SHP77 (cell line): Measurements from ENCODE around the gene HMGCS2.

ENCODE experiments used
- DNase-seq, 2 experiments: peaks; one replicate each; lab custom pipeline; 2025; lab: John Stamatoyannopoulos, UW

The HMGCS2 gene

DNA sequence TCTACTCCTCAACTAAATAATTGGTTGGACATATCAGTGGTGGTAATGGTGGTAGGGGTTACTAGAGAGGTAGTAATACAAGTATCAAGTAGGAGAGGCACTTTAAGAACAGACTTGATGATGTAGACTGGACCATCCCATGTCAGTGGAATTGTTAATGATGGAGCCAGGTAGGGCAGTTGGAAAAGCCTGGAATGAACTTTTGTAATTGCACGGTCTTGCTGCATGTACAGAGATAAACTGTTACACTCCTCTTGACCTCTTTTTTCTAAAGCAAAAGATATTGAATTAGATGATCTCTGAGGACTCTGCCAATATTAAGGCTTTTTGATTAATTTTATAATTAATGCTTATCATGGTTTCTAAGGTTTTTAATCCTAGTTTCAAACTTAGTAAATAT is 5.8 kb downstream of the HMGCS2 start:
- no peak for DNase-seq

GRCh38 chr1:119762409-119762808 is 6.3 kb downstream of the HMGCS2 start:
- no peak for DNase-seq

GRCh38 chr1:119758584-119758983 is 10.1 kb downstream of the HMGCS2 start:
- no peak for DNase-seq

DNA sequence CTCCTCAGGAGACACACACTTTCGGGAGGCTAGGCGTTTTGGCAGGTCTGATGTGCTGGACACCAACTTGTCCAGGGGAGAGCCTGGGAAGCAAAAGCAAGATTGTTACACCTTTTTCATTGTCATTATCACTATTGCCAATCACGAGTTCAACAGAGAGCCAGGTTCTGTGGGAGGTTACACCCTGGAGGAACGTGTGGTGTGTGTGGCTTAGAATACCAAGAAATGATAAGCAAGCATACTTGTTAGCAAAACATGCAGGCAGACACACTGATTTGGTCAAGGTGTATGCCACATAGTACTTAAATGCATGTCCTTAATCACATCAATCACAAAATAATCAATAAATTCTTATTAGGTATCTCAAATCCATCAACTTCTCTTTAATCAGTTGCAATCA is 16.1 kb downstream of the HMGCS2 start:
- no peak for DNase-seq

GRCh38 chr1:119748040-119748439 is 20.7 kb downstream of the HMGCS2 start:
- DNase-seq: no peak

- no peak for DNase-seq
These were observed 21.3 kb downstream of the HMGCS2 start for GRCh38 chr1:119747451-119747850.

- no peak for DNase-seq
These were observed 23.7 kb downstream of the HMGCS2 start for GRCh38 chr1:119745034-119745433.

- DNase-seq: no peak
These were observed 24.1 kb downstream of the HMGCS2 start for GRCh38 chr1:119744598-119744942.

DNA sequence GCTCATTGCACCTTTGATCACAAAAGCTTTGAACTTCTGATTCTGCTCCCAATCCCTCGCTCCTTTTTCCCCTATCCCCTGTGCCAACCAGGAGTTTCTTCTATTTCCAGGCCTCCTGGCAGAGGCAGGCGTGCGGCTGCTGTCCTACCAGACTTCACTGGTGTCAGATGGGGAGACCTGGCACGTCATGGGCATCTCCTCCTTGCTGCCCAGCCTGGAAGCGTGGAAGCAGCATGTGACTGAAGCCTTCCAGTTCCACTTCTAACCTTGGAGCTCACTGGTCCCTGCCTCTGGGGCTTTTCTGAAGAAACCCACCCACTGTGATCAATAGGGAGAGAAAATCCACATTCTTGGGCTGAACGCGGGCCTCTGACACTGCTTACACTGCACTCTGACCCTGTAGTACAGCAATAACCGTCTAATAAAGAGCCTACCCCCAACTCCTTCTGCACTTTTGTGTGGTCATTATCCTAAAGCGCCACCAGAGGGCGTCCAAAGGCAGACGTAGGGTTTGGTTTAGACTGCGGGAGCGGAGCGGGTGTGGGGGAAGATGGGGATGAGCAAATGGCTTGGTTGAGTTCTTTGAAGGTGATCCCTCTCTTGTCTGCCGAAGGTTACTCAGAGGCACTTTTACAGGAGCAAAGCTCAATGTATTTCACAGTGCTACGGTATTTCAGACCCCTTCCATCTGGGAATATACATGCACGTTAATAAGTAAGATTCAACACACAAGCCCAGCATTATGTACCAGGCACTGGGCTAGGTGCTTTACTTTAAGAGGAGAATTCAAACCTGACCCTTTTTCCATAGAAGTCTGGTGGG is 24.7 kb downstream of the HMGCS2 start:
- DNase-seq: peak; percentile 25 to 52

DNA sequence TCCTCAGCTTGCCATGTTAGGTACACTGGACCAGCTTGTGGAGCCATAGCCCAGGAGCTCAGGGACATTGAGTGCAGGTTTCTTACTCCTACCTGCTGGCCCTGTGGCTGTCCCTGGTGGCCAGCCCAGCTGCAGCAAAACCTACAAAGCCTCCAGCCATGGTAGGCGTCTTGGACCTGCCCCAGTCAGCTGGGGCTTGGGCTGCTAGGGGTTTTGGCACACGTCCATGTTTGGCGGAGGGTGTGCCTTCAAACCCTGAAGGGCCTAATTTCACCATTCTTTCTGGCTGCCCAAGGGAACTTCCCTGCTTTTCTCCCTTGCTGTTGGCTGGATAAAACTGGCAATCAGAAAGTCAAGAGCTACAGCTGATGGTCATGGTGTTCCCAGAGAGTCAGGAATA is 25.4 kb downstream of the HMGCS2 start:
- no peak for DNase-seq

DNA sequence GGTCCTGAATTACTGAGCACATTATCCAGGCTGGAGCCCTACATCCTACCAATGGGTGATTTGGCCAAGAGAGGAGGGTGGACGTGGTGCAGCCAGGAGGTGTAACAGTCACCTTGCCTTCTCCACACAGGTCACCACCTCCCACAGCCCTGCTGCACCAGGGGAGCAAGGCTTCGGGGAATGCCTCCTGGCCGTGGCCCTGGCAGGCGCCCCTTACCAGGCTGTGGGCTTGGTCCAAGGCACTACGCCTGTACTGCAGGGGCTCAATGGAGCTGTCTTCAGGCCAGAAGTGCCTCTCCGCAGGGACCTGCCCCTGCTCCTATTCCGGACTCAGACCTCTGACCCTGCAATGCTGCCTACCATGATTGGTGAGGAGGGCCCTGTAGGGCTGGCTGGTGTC is 26.0 kb downstream of the HMGCS2 start:
- DNase-seq: no peak

GRCh38 chr1:119742202-119742601 is 26.5 kb downstream of the HMGCS2 start:
- no peak for DNase-seq

DNA sequence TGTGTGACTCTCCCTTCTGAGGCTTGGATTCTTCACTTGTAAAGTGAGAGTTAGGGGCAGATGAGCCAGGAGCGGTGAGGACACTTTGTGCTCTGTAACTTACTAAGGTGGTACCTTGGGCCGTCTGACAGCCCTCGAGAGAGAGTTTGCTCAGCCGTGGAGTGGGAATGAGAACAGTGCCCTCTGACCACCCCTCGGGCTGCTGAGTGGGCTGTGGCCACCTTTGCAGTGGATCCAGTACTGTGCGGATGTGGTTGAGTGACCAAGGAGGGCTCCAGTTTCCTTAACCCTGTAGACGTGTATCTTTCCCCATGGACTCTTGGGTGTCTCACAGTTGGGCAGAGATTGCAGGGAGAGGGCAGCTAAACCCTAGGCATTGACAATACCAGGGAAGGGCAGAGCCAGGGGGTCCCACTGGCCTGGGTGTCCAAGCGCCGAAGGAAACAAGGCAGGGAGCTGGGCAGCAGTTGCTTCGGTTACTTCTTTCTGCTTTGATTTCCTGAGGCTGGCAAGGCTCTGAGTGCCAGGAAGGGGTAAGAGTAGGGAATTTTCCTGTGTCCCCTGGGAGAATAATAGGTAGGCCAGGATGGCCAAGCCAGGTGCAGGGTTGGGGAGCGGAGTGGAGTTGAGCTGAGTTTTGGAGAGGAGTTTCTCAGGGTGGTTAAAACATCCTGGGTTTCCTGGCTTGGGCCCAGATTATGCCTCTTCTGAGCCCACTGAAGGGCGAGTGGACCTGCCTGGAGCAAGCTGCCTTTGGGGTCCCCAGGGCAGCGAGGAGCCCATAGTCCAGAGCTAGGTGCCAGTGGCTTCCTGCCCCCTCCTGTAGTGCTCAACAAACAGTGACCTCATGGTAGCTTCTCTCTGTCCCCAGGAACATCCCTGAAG is 27.6 kb downstream of the HMGCS2 start:
- DNase-seq: no peak

DNA sequence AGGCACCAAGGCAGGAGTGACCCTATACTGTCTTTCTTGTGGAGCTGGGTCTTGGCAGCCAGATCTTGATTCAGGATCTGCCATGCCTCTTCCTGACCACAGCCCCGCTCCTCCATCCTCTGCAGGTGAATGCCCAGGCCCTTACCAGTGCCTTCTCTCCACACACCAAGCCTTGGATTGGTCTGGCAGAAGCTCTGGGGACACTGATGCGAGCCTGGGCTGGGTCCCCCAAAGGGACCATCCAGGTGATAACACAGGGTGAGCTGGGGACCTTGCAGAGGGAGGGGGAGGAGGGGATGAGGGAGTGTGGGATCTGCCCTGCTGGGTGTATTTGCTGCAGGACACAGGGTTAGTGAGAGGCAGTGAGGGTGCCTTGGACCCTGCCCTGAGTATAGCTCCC is 28.4 kb downstream of the HMGCS2 start:
- DNase-seq: no peak

DNA sequence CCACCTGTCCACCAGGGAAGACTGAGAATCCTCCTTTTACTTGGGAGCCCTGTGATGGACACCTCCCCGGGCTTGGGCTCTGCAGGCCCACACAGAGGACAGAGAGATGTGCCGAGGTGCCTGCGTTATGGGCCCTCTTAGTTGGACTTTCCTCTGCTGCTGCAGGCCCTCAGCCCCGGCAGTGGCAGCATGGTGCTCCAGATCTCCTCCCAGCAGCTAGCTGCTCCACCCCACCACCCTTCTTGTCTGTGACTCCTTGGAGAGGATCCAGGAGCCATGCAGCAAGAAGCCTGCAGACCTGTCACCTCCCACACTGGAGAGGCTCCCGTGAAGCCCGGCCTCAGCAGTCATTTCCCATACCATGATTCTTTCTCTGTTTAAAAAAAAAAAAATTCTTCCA is 29.6 kb downstream of the HMGCS2 start:
- DNase-seq: no peak

- no peak for DNase-seq
These were observed 30.5 kb downstream of the HMGCS2 start for GRCh38 chr1:119738100-119738720.

DNA sequence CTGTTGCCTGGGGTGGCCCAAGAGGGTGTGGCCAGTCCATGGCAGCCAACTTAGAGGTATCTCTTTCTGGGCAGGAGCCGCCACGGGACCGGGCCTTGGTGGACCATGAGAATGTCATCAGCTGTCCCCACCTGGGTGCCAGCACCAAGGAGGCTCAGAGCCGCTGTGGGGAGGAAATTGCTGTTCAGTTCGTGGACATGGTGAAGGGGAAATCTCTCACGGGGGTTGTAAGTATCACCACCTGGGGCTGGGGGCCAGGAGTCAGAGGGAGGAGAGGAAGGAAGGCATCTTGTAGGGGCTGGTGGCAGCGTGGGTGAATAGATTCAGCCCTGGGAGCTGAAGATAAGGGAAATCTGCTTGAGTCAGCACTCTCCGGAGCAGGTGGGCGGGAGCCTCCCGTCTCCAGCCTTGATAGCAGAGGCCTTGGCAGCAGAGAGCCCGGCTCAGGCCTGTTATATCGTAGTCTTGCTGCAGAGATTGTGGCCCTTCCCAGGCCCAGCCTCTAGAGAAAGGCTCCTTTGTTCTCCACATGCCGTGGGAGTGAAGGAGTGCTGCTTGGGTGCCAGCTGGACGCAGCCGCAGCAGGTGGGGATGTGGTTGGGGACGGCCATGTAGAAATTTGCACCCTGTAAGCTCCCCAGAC is 31.5 kb downstream of the HMGCS2 start:
- DNase-seq: no peak

DNA sequence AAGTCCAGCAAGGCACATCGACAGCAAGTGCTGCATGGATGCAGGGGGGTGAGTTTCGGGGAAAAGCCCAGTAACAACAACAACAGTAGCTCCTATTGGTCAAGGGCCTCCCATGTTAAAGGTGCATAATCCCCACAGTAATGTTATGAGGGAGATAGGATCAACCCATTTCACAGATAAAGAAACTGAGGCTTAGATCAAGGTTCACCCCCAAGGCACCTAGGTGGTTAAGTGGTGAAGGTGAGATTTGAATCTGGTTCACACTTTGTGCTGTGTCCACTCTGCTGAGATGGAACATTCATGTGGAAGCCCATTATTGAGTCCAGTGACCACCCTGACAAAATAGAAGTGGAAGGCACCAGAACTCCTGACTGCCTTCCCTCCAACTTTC is 32.1 kb downstream of the HMGCS2 start:
- no peak for DNase-seq

GRCh38 chr1:119735217-119735616 is 33.5 kb downstream of the HMGCS2 start:
- no peak for DNase-seq

DNA sequence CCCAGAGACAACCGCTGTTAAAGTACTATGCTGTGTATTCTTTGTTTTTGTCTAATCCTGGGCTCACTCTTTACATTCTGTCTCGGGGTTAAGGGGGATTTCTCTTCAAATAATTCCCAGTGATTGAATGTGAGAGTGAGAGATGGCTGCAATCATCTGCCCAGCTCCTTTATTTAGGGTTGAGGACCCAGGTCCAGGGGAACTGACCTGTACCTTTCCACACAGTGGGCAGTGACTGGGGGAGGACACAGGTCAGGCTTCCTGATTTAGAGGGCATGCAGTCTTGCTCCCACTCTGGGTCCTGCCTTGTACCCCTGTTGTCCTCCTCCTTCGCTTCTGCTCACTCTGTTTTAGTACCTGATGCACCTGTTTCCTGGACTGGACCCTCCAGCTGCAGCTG is 35.0 kb downstream of the HMGCS2 start:
- no peak for DNase-seq

GRCh38 chr1:119732465-119733168 is 36.1 kb downstream of the HMGCS2 start:
- no peak for DNase-seq
